Measurements from ENCODE around the gene NFIC.
A peak's percentile ranks its signal among the peaks of the same experiment; 100 is the strongest.
"Not testable (repeated sequence)": the region's sequence is repeated elsewhere in the genome, so short reads cannot be mapped to it uniquely, and the experiment has no call there.

Gene NFIC
- 5.9 to 10.1 reads per million in 2 donors for total RNA-seq

DNA sequence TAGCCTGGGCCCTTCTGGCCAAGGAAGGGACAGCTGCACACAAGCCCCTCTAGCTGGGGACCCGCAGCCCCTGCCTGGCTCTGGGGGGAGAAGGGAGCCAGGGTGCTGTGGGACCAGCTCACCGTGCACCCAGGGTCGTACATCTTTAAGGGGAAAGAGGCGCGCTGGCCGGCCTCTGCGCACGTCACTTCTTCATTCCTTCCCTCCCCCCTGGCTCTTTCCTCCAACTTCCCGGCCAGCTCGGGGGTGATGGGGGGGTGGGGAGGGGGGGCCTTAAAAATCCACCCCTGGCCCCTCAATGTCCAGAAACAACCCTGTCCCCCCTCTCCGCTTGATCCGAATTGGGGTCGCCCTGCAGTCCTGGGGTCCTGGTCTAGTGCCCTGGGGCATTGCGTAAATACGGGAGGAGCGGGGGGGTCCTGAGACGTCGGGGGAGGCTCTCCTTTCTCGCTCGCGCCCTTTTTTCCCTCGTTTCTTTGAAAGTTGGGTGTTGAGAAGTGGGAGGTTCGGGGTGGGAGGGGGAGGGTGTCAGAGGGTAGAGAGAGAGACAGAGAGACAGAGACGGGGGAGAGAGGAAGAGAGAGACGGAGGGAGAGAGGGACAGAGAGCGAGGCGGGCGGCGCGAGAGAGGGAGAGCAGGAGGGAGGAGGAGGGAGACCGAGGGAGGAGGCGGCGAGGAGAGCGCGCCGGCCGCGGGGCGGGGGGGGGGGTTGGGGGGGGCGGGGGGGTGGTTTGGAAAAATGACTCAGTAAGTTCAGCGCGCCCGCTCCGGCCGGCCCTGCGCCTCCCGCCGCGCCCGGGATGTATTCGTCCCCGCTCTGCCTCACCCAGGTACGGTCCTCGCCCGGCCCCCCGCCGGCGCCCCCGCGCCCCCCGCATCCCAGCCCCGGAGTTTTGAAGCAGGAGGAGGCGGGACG is at the start of gene NFIC:
Gene NFIC, plus strand, starts transcription at position 748 of the 917 bp plus-strand sequence. Its CDS starts 54 bp downstream, at position 802.
- DNase-seq, result no peak

DNA sequence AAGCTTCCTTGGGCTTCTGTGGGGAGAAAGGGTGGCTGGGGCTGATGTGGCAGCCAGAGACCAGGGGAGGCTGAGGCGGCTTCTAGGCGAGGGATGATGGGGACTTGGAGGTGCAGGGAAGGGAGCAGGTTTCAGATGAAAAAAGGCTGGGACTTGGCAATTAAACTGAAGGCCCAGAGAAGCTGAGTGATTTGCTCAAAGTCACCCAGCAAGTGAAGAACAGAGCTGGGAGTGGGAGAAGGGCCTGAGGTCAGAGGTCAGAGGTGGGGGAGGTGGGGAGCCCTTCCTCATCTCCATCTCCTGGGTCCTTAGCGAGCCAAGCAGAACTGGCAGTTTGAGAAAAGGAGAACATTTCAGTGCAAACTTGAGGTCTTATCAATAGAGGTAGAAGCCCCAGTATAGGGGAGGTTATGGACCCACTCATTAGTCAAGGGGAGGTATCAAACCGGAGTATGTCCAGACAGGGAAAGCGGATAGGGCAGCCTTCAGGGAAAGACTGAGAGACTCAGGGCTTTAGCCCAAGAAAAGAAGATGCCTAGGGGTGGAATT is 49.6 kb upstream of the NFIC start:
- no peak for DNase-seq

DNA sequence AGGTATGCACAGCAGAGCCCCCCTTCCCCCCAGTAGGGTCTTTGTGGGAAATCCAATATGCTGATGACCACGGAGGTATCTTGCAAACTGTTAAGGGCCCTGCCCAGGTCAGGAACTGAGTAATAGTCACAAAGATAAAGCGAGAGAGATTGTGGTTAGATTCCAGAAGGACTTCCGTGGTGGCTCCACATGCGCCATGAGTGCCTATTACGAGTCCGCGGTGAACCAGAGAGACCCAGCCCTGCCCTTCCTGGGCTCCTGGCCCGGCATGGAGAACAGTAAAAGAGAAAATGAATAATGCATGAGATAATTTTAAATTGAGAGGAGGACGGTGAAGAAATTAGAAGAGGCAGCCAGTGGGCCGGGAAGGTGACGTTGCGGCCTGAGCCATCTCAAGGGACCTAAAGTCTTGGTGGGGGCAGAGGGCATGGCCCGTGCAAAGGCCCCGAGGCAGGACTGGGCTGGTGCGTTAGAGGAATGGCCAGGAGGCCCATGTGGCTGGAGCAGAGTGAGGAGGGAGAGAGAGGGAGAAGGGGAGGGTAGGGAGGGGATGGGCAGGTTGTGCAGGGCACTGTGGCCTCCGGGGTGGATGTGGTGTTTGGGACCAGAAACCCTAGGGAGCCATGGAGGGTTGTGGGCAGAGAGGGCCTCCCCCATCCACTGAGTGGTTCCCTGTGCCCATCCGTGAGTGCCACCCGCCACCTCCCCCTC is 46.6 kb upstream of the NFIC start:
- no peak for DNase-seq

DNA sequence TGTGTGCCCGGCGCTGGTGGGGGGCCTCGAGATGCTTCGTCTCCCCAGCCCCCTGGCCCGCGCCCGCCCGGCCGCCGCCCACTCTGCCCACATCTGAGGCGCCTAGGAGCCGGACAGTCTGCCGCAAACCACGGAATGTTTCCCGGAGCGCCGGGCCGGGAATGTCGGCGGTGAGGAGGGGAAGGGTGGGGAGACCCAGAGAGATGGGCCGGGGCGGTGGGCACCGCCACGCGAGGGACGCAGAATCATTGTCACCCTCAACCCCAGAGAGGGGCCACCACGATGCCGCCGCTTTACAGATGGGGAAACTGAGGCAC is 46.1 kb upstream of the NFIC start:
- no peak for DNase-seq

DNA sequence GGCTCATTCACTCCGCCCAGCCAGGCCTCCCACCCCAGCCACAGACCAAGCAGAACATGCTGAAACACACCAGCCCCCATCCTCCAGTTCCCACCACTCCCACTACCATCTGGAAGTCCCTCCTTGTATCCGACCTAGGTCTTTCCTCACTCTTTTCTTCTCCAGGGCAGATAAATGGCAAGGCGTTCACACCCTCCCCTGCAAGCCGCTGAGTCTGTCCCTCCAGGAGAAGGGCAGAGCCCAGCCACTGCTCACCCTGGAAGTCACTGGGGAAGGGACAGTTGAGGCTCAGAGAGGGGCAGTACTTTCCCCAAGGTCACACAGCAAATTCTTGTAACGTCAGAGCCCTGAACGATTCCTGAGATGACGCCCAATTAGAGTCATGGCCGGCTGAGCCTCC is 45.5 kb upstream of the NFIC start:
- no peak for DNase-seq

DNA sequence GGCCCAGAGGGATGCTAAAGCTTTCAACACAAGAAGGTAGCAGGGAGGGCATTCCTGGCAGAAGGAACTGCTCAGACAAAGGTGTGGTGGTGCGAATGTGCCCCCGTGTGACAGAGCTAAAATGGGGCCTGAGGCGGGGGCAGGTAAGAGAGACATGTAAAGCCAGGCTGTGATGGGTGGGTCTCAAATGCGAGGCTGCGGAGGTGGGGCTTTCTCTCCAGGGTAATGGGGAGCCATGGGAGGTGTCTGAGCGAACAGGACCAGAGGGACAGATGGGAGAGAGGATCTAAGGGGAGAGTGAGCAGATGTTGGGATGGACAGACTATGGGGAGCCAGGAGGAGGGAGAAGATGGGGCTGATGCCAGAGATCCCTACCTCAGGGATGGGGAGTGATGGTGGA is 44.7 kb upstream of the NFIC start:
- DNase-seq, result no peak

DNA sequence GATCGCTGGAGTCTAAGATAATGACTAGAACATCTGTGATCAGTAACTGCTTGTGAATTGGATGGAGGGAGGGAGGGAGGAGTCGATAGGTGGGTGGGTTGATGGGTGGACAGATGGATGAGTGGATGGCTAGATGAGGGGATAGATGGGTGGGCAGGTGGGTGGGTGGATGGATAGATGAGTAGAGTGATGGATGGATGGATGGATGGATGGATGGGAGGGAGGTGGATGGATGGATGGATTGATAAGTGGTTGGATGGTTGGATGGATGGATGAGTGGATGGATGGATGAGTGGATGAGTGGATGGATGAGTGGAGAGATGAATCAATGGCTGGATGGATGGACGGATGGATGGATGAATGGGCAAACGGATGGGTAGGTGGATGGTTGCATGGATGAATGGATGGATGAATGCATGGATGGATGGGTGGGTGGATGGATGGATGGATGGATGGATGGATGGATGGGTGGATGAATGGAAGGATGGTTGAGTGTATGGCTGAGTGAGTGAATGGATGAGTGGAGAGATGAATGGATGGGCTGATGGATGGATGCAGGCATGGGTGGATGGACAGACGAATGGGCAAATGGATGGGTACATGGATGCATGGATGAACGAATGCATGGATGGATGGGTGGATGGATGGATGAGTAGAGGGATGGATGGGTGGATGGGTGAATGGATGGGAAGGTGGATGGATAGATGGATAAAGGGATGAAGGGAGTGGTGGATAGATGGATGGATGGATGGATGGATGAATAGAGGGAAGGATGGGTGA is 44.0 kb upstream of the NFIC start:
- no peak for DNase-seq

DNA sequence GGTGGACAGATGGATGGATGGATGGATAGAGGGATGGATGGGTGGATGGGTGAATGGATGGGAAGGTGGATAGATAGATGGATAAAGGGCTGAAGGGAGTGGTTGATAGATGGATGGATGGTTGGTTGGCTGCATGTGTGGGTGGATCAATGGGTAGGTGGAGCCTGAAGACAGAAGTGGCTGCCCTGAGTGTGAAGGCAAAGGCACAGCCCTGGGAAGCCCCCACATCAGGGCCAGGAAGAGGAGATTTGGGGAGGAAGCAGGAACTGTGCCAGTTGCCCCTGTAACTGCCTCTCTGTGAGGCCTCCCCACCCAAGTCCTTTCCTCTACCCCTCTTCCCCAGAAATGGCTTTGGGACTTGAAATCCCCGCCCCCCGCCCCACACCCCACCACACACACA is 43.4 kb upstream of the NFIC start:
- DNase-seq, result no peak

DNA sequence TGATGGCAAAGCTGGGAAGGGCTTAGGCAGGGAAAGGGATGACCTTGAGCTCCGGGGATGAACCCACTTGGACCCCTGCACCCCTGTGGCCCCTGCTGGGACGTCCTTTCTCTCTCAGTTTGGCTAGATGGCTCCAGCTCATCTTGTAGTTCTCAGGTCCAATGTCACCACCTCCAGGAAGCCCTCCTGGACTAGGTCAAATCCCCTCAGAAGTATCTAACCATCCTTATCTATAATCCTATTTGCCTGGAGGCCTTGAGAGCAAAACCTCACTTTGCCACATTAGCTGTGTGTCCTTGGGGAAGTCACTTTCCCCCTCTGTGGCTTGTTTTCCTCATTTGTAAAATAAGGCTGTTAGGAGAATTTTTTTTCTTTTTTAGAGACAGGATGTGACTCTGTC is 42.7 kb upstream of the NFIC start:
- DNase-seq, result no peak

DNA sequence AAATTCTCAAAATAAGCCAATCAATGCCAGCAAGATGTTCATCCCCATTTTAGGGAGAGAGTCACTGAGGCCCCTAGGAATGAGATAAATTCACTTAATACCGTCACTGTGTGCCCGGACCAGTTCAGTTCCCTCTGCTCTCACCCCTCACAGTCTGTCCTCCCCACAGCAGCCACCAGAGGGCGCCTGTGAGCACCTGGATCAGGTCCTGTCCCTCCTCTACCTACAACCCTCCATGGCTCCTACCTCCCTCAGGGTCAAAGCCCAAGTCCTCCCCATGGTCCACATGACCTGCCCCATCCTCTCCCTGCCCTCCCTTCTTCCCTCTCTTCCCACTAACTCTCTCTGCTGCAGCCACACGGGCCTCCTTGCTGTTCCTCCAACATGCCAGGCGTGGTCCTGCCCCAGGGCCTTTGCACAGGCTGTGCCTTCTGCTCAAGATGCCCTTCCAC is 42.0 kb upstream of the NFIC start:
- DNase-seq, result peak; percentile 37

DNA sequence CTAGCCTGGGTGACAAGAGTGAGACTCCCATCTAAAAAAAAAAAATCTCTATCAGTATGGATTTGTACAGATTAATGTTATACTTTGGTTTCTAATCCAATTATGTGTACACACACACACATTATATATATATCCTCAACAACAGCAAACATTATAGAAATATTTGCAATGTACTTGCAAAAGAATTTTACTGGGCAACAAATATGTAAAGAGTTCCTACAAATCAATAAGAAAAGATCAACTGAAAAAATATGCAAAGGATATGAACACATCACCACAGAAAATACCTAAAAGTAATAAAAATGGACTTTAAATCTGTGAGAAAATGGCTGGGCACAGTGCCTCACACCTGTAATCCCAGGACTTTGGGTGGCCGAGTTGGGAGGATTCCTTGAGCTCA is 40.9 kb upstream of the NFIC start:
- DNase-seq, result no peak

DNA sequence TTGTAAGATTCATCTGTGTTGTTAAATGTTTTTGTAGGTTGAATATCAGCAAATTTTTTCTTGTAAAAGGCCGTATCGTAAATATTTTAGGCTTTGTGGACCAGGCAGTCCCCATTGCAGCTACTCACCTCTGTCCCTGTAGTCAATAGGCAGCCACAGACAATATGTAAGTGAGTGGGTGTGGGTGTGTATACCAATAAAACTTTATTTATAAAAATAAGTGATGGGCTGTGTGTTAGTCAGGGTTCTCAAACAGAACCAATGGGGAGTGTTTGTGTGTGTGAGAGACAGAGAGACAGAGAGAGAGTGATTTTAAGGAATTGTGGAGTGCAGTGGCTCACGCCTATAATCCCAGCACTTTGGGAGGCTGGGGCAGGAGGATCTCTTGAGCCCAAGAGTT is 37.6 kb upstream of the NFIC start:
- DNase-seq, result no peak

DNA sequence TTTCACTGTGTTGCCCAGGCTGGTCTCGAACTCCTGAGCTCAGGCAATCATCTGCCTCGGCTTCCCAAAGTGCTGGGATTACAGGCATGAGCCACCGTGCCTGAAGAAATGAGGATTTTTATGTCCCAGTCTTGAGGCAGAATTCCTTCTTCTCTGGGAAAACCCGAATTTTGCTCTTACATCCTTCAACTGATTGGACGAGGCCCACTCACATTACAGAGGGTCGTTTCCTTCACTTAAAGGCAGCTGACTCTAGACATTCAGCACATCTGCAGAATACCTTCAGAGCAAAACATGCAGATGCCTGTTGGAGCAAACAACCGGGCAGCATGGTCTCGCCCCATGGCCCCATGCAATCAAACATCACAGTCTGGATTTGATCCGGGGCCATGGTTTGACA is 36.3 kb upstream of the NFIC start:
- no peak for DNase-seq

DNA sequence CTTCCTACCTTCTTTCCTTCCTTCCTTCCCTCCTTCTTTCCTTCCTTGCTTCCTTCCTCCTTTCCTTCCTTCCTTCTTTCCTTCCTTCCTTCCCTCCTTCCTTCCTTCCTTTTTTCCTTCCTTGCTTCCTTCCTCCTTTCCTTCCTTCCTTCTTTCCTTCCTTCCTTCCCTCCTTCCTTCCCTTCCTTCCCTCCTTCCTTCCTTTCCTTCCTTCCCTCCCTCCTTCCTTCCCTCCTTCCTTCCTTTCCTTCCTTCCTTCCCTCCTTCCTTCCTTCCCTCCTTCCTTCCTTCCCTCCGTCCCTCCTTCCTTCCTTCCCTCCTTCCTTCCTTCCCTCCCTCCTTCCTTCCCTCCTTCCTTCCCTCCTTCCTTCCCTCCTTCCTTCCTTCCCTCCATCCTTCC is 34.2 kb upstream of the NFIC start:
- DNase-seq, result not testable (repeated sequence)

DNA sequence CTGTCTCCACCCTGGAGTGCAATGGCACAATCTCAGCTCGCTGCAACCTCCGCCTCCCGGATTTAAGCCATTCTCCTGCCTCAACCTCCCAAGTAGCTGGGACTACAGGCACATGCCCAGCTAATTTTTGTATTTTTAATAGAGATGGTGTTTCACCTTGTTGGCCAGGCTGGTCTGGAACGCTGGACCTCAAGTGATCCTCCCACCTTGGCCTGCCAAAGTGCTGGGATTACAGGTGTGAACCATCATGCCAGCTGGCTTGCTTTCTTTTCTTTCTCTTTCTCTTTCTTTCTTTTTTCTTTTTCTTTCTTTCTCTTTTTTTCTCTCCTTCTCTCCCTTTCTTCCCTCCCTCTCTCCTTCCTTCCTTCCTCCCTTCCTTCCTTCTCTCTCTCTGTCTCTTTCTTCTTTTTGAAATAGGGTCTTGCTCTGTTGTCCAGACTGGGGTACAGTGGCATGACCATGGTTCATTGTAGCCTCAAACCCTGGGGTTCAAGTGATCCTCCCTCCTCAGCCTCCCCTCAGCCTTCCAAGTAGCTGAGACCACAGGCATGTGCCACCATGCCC is 33.3 kb upstream of the NFIC start:
- no peak for DNase-seq

DNA sequence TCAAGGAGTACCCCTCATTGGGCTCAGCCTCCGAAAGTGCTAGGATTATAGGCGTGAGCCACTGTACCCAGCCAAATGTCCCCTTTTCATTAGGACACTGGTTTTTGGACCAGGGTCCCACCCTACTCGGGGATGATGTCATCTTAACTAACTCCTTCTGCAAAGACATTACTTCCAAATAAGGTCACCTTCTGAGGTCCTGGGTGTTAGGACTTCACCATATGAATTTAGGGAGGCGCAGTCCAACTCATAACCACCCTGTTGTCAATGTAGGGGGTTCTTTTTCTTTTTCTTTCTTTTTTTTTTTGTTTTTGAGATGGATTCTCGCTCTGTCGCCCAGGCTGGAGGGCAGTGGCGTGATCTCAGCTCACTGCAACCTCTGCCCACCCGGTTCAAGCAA is 32.7 kb upstream of the NFIC start:
- no peak for DNase-seq

DNA sequence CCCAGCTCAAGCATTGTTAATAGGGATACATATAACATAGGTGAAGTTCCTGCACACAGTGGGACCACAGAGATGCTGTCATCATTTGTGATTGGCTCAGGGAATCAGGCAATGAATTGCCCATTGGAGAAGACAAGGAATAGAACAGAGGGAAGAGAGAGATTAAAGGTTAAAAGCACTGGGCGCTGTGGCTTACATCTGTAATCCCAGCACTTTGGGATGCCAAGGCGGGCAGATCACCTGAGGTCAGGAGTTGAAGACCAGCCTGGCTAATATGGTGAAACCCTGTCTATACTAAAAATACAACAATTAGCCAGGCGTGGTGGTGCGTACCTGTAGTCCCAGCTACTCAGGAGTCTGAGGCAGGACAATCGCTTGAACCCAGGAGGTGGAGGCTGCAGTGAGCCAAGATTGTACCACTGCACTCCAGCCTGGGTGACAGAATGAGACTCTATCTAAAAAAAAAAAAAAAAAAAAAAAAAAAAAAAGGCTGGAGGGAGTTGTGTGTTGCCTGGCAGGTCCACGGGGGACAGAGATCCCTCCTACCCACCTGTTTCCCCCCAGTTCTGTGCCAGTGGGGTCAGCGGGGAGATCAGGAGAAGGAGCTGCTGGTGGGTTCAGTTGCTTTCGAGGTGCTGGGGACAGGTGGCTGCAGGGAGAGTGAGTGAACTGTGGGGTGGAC is 31.5 kb upstream of the NFIC start:
- not testable (repeated sequence) for DNase-seq

DNA sequence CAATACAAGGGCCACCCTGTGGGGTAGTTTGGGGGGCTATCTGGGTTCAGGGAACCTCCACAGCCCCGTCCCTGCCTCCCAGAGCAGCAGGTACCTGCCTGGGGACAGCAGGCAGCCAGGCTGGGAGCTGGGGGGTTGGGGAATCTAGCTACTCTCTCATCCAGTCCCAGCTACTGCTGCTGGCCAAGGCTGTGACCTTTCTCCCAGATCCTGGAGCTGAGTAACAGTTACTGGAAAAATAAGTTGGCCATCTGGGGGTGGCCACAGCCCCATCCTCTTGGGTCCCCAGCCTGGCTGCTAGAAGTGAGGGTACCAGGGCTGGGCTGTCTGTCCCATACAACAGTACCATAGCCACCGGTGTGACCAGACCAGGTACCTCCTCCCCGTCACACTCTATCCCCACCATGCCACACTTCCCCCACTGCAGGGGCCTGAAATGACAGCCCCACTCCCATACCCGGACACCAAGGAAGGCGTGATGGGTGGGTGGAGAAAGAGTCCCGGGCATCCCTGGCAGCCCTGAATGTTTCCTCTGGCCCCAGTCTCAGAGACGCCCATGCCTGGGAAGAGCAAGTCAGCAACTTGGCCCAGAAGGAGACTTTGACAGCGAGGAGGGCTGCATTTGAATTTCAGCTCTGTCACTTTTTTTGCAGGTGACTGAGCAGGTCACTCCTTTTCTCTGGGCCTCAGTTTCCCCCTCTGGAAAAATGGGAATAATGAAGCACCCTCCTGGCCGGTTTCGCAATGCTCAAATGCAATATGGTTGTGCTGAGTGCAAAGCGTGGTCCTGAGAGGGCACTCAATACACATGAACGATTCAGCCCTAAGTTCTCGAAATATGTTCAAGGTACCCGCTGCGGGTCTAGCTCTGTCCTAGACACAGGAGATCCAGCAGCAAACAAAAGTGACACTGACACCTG is 30.7 kb upstream of the NFIC start:
- no peak for DNase-seq

DNA sequence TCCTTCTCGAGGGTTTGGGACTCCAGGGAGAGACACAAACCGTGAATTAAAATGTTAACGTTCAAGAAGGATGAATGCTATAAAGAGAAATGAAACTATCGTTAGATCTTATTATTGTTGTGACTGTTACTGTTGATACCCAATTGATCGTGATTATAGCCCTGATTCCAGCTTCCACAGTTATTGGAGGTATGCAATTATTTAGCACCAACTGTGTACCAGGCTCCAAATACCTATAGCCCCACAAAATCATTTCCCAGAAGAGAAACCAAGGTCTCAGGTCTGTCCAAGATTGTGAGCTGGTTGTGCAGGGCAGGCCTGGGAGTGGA is 30.1 kb upstream of the NFIC start:
- no peak for DNase-seq

DNA sequence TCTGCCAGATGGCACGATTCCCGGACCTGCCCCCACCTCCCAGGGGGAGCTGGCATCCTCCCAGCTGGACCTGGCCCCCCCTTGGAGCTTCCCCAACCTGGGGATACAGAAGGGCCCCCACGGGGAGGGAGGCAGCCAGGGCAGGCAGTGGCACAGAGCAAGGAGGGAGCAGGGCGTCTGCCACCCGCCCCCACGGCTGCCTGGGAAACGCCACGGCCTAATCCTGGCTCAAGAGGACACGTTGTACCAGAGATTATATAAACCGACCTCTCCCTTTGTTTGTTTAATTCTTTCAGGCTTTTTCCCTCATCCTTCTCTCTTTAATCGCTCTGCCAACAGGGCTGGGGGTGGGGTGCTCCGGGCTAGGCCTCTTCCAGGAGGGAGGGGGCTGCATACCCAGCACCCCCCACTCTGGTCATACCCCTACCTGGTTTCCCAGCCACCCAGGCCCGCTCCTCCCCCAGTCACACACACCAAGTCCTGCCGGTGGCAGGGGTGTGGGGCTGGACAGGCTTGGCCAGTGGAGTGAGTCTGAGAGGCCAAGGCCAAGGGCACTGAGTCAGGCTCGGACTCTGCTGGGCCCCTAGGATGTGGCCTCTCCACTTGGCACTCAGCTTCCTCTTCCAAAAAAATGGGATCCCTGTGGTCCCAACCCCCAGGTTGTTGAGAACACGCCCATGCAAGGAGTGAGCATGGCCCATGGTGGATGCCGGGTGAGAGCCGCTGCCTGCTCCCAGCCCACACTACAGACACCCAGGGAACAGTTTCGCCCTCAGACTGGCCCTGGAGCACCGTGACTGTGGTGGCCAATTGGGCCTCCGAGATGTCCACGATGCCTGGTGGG is 29.5 kb upstream of the NFIC start:
- DNase-seq, result no peak
